ENCODE results near the gene SLC35F1. TPM values are rescaled to one million over a fixed set of nuclear protein-coding genes. Genes with fewer than 3 reads are reported as not detected.

Gene SLC35F1
- total RNA-seq, 1 experiment from 2014 or later = not detected

DNA sequence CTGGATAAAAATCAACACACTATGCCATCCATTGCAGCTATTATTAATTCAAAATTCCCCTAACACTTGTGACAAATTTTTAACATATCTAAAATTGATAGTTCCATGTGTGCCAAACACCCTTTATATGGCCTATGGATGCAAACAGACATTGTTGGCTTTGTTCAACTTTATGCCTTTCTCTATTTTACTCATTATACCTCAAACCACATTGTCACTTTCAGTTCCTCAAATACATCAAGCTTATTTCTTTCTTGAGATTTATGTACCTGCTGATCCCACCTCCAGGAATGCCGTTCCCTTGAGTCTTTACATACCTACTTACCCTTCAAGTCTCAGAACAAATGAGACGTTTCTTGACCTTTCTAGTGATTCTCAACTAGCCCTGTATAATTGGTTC is 447.6 kb downstream of the SLC35F1 start:
- Mint-ChIP-seq H3K9me3 (ENCODE audit: unreplicated experiment) (no peaks in the 10 kb centered on the region), H3K27ac (ENCODE audit: low read depth, unreplicated experiment) (no peak overlapping the region), H3K4me1 (ENCODE audit: insufficient read depth, unreplicated experiment) (peaks cover 21% of the 10 kb centered on the region), H3K4me3 (ENCODE audit: unreplicated experiment) (no peak overlapping the region), H3K36me3 (ENCODE audit: insufficient read depth, unreplicated experiment) (no peaks in the 10 kb centered on the region), H3K27me3 (ENCODE audit: insufficient read depth, unreplicated experiment) (no peaks in the 10 kb centered on the region)
- intact Hi-C loops (cut with micrococcal nuclease) = no loop called here
- no peak for DNase-seq (ENCODE audit: unreplicated experiment)
- CTCF ChIA-PET = interaction anchor here (0.6 kb wide), 1 partner anchor 22 kb away, joined by 3 read pairs; no protein-coding TSS in a partner anchor
- TF ChIP-seq CTCF (IDR thresholded peaks at IDR 0.05; ENCODE audit: unreplicated experiment) = no peak
- POLR2A ChIA-PET = interaction anchor here (1.2 kb wide), 1 partner anchor 22 kb away, joined by 3 read pairs; no protein-coding TSS in a partner anchor
- no TSS peak for BruUV-seq (replicated peaks)

DNA sequence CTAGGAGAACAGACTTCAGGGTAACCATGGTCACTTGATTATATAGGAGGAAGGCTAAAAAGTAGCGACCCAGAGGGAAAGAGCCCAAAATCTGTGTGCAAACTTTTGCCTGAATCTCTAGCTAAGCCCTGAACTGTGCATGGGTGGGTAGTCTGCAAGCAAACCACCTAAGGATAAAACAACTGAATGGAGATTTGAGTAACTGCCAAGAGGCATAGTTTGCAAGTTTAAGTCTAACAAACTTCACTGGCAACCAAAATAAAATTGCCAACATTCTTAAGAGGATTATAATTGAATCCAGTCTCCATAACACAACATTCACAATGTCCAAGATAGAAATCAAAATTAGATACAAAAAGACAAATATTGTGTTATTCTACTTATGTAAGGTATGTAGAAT is 449.0 kb downstream of the SLC35F1 start:
- Mint-ChIP-seq H3K9me3 (ENCODE audit: unreplicated experiment) (no peaks in the 10 kb centered on the region), H3K4me3 (ENCODE audit: unreplicated experiment) (no peak overlapping the region), H3K27me3 (ENCODE audit: insufficient read depth, unreplicated experiment) (no peaks in the 10 kb centered on the region), H3K36me3 (ENCODE audit: insufficient read depth, unreplicated experiment) (no peaks in the 10 kb centered on the region), H3K4me1 (ENCODE audit: insufficient read depth, unreplicated experiment) (peaks cover 21% of the 10 kb centered on the region), H3K27ac (ENCODE audit: low read depth, unreplicated experiment) (no peak overlapping the region)
- no peak for TF ChIP-seq CTCF (IDR thresholded peaks at IDR 0.05; ENCODE audit: unreplicated experiment)
- no peak for DNase-seq (ENCODE audit: unreplicated experiment)
- ChIA-PET CTCF (interaction anchor here (0.7 kb wide), 2 partner anchors 99 to 380 kb away, joined by 3 read pairs; no protein-coding TSS in a partner anchor), POLR2A (no interaction called here)
- intact Hi-C loops (cut with micrococcal nuclease) = no loop called here
- no TSS peak for BruUV-seq (replicated peaks)

- no TSS peak for BruUV-seq (replicated peaks)
- POLR2A ChIA-PET = no interaction called here
- H3K27ac Mint-ChIP-seq (ENCODE audit: low read depth, unreplicated experiment) = no peak overlapping the region
- no peak overlapping the region for H3K4me3 Mint-ChIP-seq (ENCODE audit: unreplicated experiment)
- H3K36me3 Mint-ChIP-seq (ENCODE audit: insufficient read depth, unreplicated experiment) = no peaks in the 10 kb centered on the region
- no peak for DNase-seq (ENCODE audit: unreplicated experiment)
- TF ChIP-seq CTCF (IDR thresholded peaks at IDR 0.05; ENCODE audit: unreplicated experiment) = no peak
- CTCF ChIA-PET = no interaction called here
- no peaks in the 10 kb centered on the region for H3K9me3 Mint-ChIP-seq (ENCODE audit: unreplicated experiment)
- intact Hi-C loops (cut with micrococcal nuclease) = no loop called here
- H3K4me1 Mint-ChIP-seq (ENCODE audit: insufficient read depth, unreplicated experiment) = peaks cover 21% of the 10 kb centered on the region
- H3K27me3 Mint-ChIP-seq (ENCODE audit: insufficient read depth, unreplicated experiment) = no peaks in the 10 kb centered on the region
These were observed 449.6 kb downstream of the SLC35F1 start for GRCh38 chr6:118356686-118357085.

Other genes starting within 250 kb of the SLC35F1 start
- gene NUS1, start 231.8 kb upstream of the SLC35F1 start, total RNA-seq (2022) = 54.7 and 59.4 TPM in 2 replicates